T-cell (primary cell): ENCODE results near the gene SMC2. TPM values are rescaled to one million over a fixed set of nuclear protein-coding genes. Genes with fewer than 3 reads are reported as not detected.

Experiments used
- ATAC-seq, 4 experiments: fragments of 200-7000 bp in 3 of 4; fragments of 150-1000 bp in 1 of 4; cut with Tn5 transposase; replicated peaks in 1 of 4; 1 replicate in 3 of 4; 2 replicates in 1 of 4; pipeline ENCODE4 v1.10.0; 2021; ENCODE audit warnings: moderate library complexity in 3 of 4, mild to moderate bottlenecking in 2 of 4, moderate number of reproducible peaks in 1 of 4
- CTCF ChIA-PET, 2 donors: fragments of 300-600 bp; sonication (Branson Sonifier 250); formaldehyde crosslinking; loops; one replicate each; lab custom pipeline; 2022; ENCODE audit warnings: antibody characterized with exemption in 2 of 2; lab: Charles Lee
- POLR2A ChIA-PET, 2 donors: fragments of 300-600 bp; sonication (Branson Sonifier 250); formaldehyde crosslinking; loops; one replicate each; lab custom pipeline; 2022; ENCODE audit warnings: antibody characterized with exemption in 2 of 2; lab: Charles Lee
- DNase-seq, 35 experiments: peaks; one replicate each; pipeline versions ENCODE4 v3.0.0 to v3.0.0-alpha.2; 2013 to 2023
- H3K27ac ChIP-seq: one replicate; pipeline ENCODE4 v1.5.1; 2013; ENCODE audit warnings: low read length
- H3K27me3 ChIP-seq, 2 experiments: replicated peaks in 1 of 2; 1 replicate in 1 of 2; 2 replicates in 1 of 2; pipeline versions ENCODE4 v1.6.1 to v1.7.0; 2013; ENCODE audit warnings: low read length in 1 of 2, mixed read lengths in 1 of 2; ENCODE audit not compliant: control insufficient read depth in 2 of 2, insufficient read depth in 2 of 2; ENCODE audit errors: extremely low read depth in 1 of 2
- H3K36me3 ChIP-seq, 2 donors: 1 replicate in 1 of 2; 2 replicates in 1 of 2; pipeline versions ENCODE4 v1.6.1 to v1.7.0; 2013; ENCODE audit warnings: low read length in 1 of 2; ENCODE audit not compliant: control insufficient read depth in 2 of 2, insufficient read depth in 1 of 2; ENCODE audit errors: extremely low read depth in 1 of 2
- H3K4me1 ChIP-seq, 2 experiments: 1 replicate in 1 of 2; 2 replicates in 1 of 2; pipeline versions ENCODE4 v1.6.1 to v1.7.0; 2013; ENCODE audit warnings: low read length in 2 of 2, mixed read lengths in 1 of 2; ENCODE audit not compliant: insufficient read depth in 2 of 2, control insufficient read depth in 1 of 2; ENCODE audit errors: extremely low read depth in 1 of 2
- H3K4me3 ChIP-seq, 2 donors: 1 replicate in 1 of 2; 2 replicates in 1 of 2; pipeline versions ENCODE4 v1.5.1 to v1.7.0; 2013; ENCODE audit warnings: mild to moderate bottlenecking in 2 of 2, low read length in 1 of 2, moderate library complexity in 1 of 2; ENCODE audit not compliant: control insufficient read depth in 1 of 2; ENCODE audit errors: extremely low read depth in 1 of 2
- H3K9me3 ChIP-seq: 2 replicates; pipeline ENCODE4 v1.7.0; 2013
- H3K27ac Mint-ChIP-seq, 2 donors: one replicate each; pipeline ENCODE4 v1.8.0; 2020 to 2021; ENCODE audit warnings: mild to moderate bottlenecking in 2 of 2, mixed read lengths in 2 of 2
- H3K27me3 Mint-ChIP-seq, 2 donors: one replicate each; pipeline ENCODE4 v1.8.0; 2021 to 2022; ENCODE audit warnings: mixed read lengths in 2 of 2
- H3K36me3 Mint-ChIP-seq: one replicate; pipeline ENCODE4 v1.8.0; 2021; ENCODE audit warnings: mixed read lengths
- H3K4me1 Mint-ChIP-seq, 3 donors: one replicate each; pipeline ENCODE4 v1.8.0; 2020 to 2022; ENCODE audit warnings: mixed read lengths in 3 of 3, mild to moderate bottlenecking in 1 of 3
- H3K4me3 Mint-ChIP-seq, 3 donors: one replicate each; pipeline ENCODE4 v1.8.0; 2020 to 2022; ENCODE audit warnings: mild to moderate bottlenecking in 3 of 3, mixed read lengths in 3 of 3, moderate library complexity in 3 of 3
- H3K9me3 Mint-ChIP-seq, 3 donors: one replicate each; pipeline ENCODE4 v1.8.0; 2020 to 2022; ENCODE audit warnings: mixed read lengths in 3 of 3
- WGBS: methylation state at CpG from one replicate; pipeline ENCODE4 v1.1.5; 2013; ENCODE audit warnings: missing lambda C conversion rate; ENCODE audit not compliant: insufficient coverage; 5-methylcytosine and 5-hydroxymethylcytosine counted together
- total RNA-seq, 35 experiments: library from RNA in 6 of 35; stranded (reverse) in 6 of 35; fragments of 120-200 nt in 1 of 35; gene quantifications; one replicate each; pipeline versions ENCODE4 v1.2.1 to v1.2.4 and lab custom pipeline; 2013 to 2026

The SMC2 gene
- total RNA-seq, 5 donors from 2014 or later (not counting 1 experiment from before 2014, with no cell fraction given) = 5.2 to 12.6 (median 9.1) TPM

GRCh38 chr9:104144336-104144735 is 50.2 kb downstream of the SMC2 start:
- Histone ChIP-seq H3K4me3 (no peak overlapping the region), H3K9me3 (no peaks in the 10 kb centered on the region), H3K27me3 (no peaks in the 10 kb centered on the region), H3K4me1 (no peaks in the 10 kb centered on the region), H3K27ac (no peak overlapping the region), H3K36me3 (no peaks in the 10 kb centered on the region)
- H3K4me3 Mint-ChIP-seq = no peak overlapping the region
- H3K27me3 Mint-ChIP-seq = no peaks in the 10 kb centered on the region
- no CpG with 5 or more reads among the region's 1 CpG for WGBS
- CTCF ChIA-PET = no interaction called here
- peaks cover 21% of the 10 kb centered on the region for H3K36me3 Mint-ChIP-seq
- no peaks in the 10 kb centered on the region for H3K9me3 Mint-ChIP-seq
- POLR2A ChIA-PET = no interaction called here
- peaks cover 0 to 3% (median 0%) of the 10 kb centered on the region in 3 donors for H3K4me1 Mint-ChIP-seq
- H3K27ac Mint-ChIP-seq = no peak overlapping the region
- DNase-seq = no peak
- no peak for ATAC-seq

- peaks cover 0 to 4% of the 10 kb centered on the region in 2 donors for H3K27me3 Mint-ChIP-seq
- DNase-seq (no peak), ATAC-seq (no peak)
- Histone ChIP-seq H3K36me3 (no peaks in the 10 kb centered on the region), H3K4me1 (no peaks in the 10 kb centered on the region), H3K4me3 (no peak overlapping the region), H3K9me3 (no peaks in the 10 kb centered on the region), H3K27ac (no peak overlapping the region), H3K27me3 (peaks cover 0 to 3% of the 10 kb centered on the region in 2 experiments)
- H3K27ac Mint-ChIP-seq = no peak overlapping the region
- no peaks in the 10 kb centered on the region for H3K36me3 Mint-ChIP-seq
- WGBS = no CpG with 5 or more reads among the region's 1 CpG
- ChIA-PET POLR2A (no interaction called here), CTCF (no interaction called here)
- no peaks in the 10 kb centered on the region for H3K4me1 Mint-ChIP-seq
- peaks cover 0 to 8% (median 0%) of the 10 kb centered on the region in 3 donors for H3K9me3 Mint-ChIP-seq
- no peak overlapping the region for H3K4me3 Mint-ChIP-seq
Observed at GRCh38 chr9:104173067-104173466, 79.0 kb downstream of the SMC2 start.

GRCh38 chr9:104177003-104177611 is 83.0 kb downstream of the SMC2 start:
- Histone ChIP-seq H3K36me3 (no peaks in the 10 kb centered on the region), H3K27ac (no peak overlapping the region), H3K27me3 (no peaks in the 10 kb centered on the region), H3K9me3 (no peaks in the 10 kb centered on the region), H3K4me3 (no peak overlapping the region), H3K4me1 (no peaks in the 10 kb centered on the region)
- ChIA-PET CTCF (no interaction called here), POLR2A (no interaction called here)
- H3K4me3 Mint-ChIP-seq = no peak overlapping the region
- ATAC-seq (no peak), DNase-seq (peak in 1 of 35 experiments; percentile 9)
- 100% methylated on average over 1 of the region's 3 CpGs for WGBS
- no peak overlapping the region for H3K27ac Mint-ChIP-seq
- no peaks in the 10 kb centered on the region for H3K9me3 Mint-ChIP-seq
- H3K4me1 Mint-ChIP-seq = no peaks in the 10 kb centered on the region
- H3K27me3 Mint-ChIP-seq = peaks cover 2 to 6% of the 10 kb centered on the region in 2 donors
- no peaks in the 10 kb centered on the region for H3K36me3 Mint-ChIP-seq

- DNase-seq = no peak
- Histone ChIP-seq H3K27ac (no peak overlapping the region), H3K9me3 (no peaks in the 10 kb centered on the region), H3K36me3 (no peaks in the 10 kb centered on the region), H3K27me3 (no peaks in the 10 kb centered on the region), H3K4me3 (no peak overlapping the region), H3K4me1 (no peaks in the 10 kb centered on the region)
- H3K4me3 Mint-ChIP-seq = no peak overlapping the region
- no peaks in the 10 kb centered on the region for H3K9me3 Mint-ChIP-seq
- CTCF ChIA-PET = no interaction called here
- H3K4me1 Mint-ChIP-seq = no peaks in the 10 kb centered on the region
- ATAC-seq = no peak
- H3K27me3 Mint-ChIP-seq = peaks cover 2 to 6% of the 10 kb centered on the region in 2 donors
- POLR2A ChIA-PET = no interaction called here
- no peaks in the 10 kb centered on the region for H3K36me3 Mint-ChIP-seq
- no peak overlapping the region for H3K27ac Mint-ChIP-seq
Observed at GRCh38 chr9:104177676-104178075, 83.6 kb downstream of the SMC2 start.
